GM12878 (cell line): ENCODE measurements around the gene NOC4L. TPM values are rescaled to one million over a fixed set of nuclear protein-coding genes. Genes with fewer than 3 reads are reported as not detected.

Experiments used
- ATAC-seq: fragments of 200-7000 bp; cut with Tn5 transposase; 3 replicates; pipeline ENCODE4 v1.9.1; 2020; ENCODE audit warnings: mild to moderate bottlenecking, moderate library complexity
- BruUV-seq: library from RNA; stranded (reverse); fragments of 400-500 nt; replicated peaks from 2 replicates; lab custom pipeline; 2021; lab: Mats Ljungman, UMichigan
- CTCF ChIA-PET: fragments of 300-600 bp; sonication (Branson Sonifier 250); formaldehyde crosslinking; extraction: SDS; loops from one replicate; lab custom pipeline; 2021; ENCODE audit warnings: inconsistent platforms; lab: Yijun Ruan, JAX
- POLR2A ChIA-PET: fragments of 350-600 bp; formaldehyde crosslinking; extraction: SDS; loops from one replicate; lab custom pipeline; 2021; ENCODE audit warnings: inconsistent platforms; lab: Charles Lee
- RAD21 ChIA-PET: fragments of 300-600 bp; sonication (Branson Sonifier 250); formaldehyde crosslinking; loops from one replicate; lab custom pipeline; 2023; ENCODE audit warnings: antibody characterized with exemption; ENCODE audit not compliant: unreplicated experiment; lab: Charles Lee
- SMC1A ChIA-PET: fragments of 300-600 bp; sonication (Branson Sonifier 250); formaldehyde crosslinking; loops from one replicate; lab custom pipeline; 2023; ENCODE audit not compliant: unreplicated experiment, uncharacterized antibody; lab: Charles Lee
- DNase-seq: peaks from one replicate; pipeline ENCODE4 v3.0.0-alpha.2; 2011; ENCODE audit warnings: low read depth, low spot score
- FAIRE-seq: peaks from 3 replicates; lab custom pipeline; 2011; peaks lifted over from hg19 to GRCh38; lab: Jason Lieb, UNC
- H2AFZ ChIP-seq: 2 replicates; pipeline ENCODE4 v1.6.0; 2011; ENCODE audit warnings: low read depth, low read length, control low read depth; ENCODE audit not compliant: control insufficient read depth
- H3K27ac ChIP-seq: 2 replicates; pipeline ENCODE4 v1.5.1; 2011; ENCODE audit warnings: control low read depth; ENCODE audit not compliant: control insufficient read depth, insufficient read depth
- H3K27me3 ChIP-seq, 2 experiments: replicated peaks in 1 of 2; 2 replicates each; pipeline versions ENCODE4 v1.6.0 to v1.6.1; 2011; ENCODE audit warnings: low read length in 1 of 2; ENCODE audit not compliant: control insufficient read depth in 2 of 2, insufficient read depth in 2 of 2
- H3K36me3 ChIP-seq, 2 experiments: 2 replicates each; pipeline ENCODE4 v1.5.1; 2011; ENCODE audit warnings: low read length in 1 of 2; ENCODE audit not compliant: control insufficient read depth in 2 of 2, insufficient read depth in 2 of 2
- H3K4me1 ChIP-seq: 2 replicates; pipeline ENCODE4 v1.6.1; 2011; ENCODE audit warnings: mild to moderate bottlenecking, low read length, moderate library complexity, mixed read lengths; ENCODE audit not compliant: control insufficient read depth, insufficient read depth
- H3K4me2 ChIP-seq: 2 replicates; pipeline ENCODE4 v1.6.0; 2011; ENCODE audit warnings: control low read depth; ENCODE audit not compliant: control insufficient read depth, insufficient read depth
- H3K4me3 ChIP-seq: fragments of 200-600 bp; sonication (generic); 2 replicates; pipeline ENCODE4 v1.5.1; 2016
- H3K79me2 ChIP-seq: 2 replicates; pipeline ENCODE4 v1.6.0; 2011; ENCODE audit warnings: low read length; ENCODE audit not compliant: control insufficient read depth, insufficient read depth
- H3K9ac ChIP-seq: 2 replicates; pipeline ENCODE4 v1.8.0; 2011; ENCODE audit warnings: low read length, control low read depth, mixed read lengths; ENCODE audit not compliant: control insufficient read depth, insufficient read depth
- H3K9me3 ChIP-seq: replicated peaks from 3 replicates; pipeline ENCODE4 v1.5.1; 2011; ENCODE audit warnings: mild to moderate bottlenecking, low read length; ENCODE audit not compliant: control insufficient read depth, insufficient read depth
- H4K20me1 ChIP-seq: 2 replicates; pipeline ENCODE4 v1.6.0; 2011; ENCODE audit not compliant: control insufficient read depth, insufficient read depth
- EGR1 ChIP-seq, 2 experiments: IDR thresholded peaks; 1 replicate in 1 of 2; 2 replicates in 1 of 2; pipeline ENCODE4 v1.6.1; 2011 to 2012; ENCODE audit warnings: low read depth in 2 of 2, low read length in 2 of 2, borderline replicate concordance in 1 of 2, mild to moderate bottlenecking in 1 of 2, moderate library complexity in 1 of 2
- IKZF1 ChIP-seq: fragments of 450-650 bp; conservative IDR thresholded peaks from 2 replicates; pipeline ENCODE4 v1.6.1; 2017; ENCODE audit warnings: antibody characterized with exemption, mild to moderate bottlenecking
- IRF4 ChIP-seq: IDR thresholded peaks from 2 replicates; pipeline ENCODE4 v1.6.1; 2011; ENCODE audit warnings: low read depth, low read length
- SUZ12 ChIP-seq: fragments of 200-600 bp; sonication (generic); IDR thresholded peaks from one replicate; pipeline ENCODE4 v1.6.1; 2018; ENCODE audit warnings: antibody characterized with exemption, mild to moderate bottlenecking; ENCODE audit not compliant: unreplicated experiment
- TARDBP ChIP-seq: IDR thresholded peaks from 2 replicates; pipeline ENCODE4 v1.6.1; 2016; ENCODE audit warnings: borderline replicate concordance
- TCF12 ChIP-seq: IDR thresholded peaks from 2 replicates; pipeline ENCODE4 v1.6.1; 2011; ENCODE audit warnings: low read depth, mild to moderate bottlenecking, low read length
- TCF7 ChIP-seq: IDR thresholded peaks from 2 replicates; pipeline ENCODE4 v1.6.1; 2014; ENCODE audit warnings: antibody characterized with exemption, borderline replicate concordance
- YBX1 ChIP-seq: fragments of 450-650 bp; IDR thresholded peaks from 2 replicates; pipeline ENCODE4 v1.6.1; 2016; ENCODE audit warnings: antibody characterized with exemption
- ZBED1 ChIP-seq: IDR thresholded peaks from 2 replicates; pipeline ENCODE4 v1.6.1; 2016; ENCODE audit warnings: borderline replicate concordance
- WGBS: methylation state at CpG from one replicate; pipeline ENCODE4 v1.1.6; 2016; ENCODE audit warnings: low lambda C conversion rate; ENCODE audit not compliant: insufficient replicate concordance, insufficient coverage; ENCODE audit errors: missing lambda C conversion rate; 5-methylcytosine and 5-hydroxymethylcytosine counted together
- in situ Hi-C: fragments of 300-500 bp; cut with MboI; formaldehyde crosslinking; loops from 9 replicates; pipeline ENCODE4 v1.14.3; 2018; ENCODE audit warnings: mixed read lengths
- intact Hi-C: fragments of 100-400 bp; cut with micrococcal nuclease; formaldehyde crosslinking; loops from one replicate; pipeline ENCODE4 v1.14.2; 2022; ENCODE audit not compliant: unreplicated experiment
- polyA plus RNA-seq, 11 experiments: library from polyadenylated mRNA; depleted of rRNA in 4 of 11; unstranded in 6 of 11; stranded (reverse) in 5 of 11; fragments of >200 nt; fragmentation: Nextera tagmentation in 4 of 11; fragmentation: Illumina TruSeq in 1 of 11; extraction: Ambion mirVana in 4 of 11; extraction: Trizol in 1 of 11; gene quantifications; 1 replicate in 1 of 11; 2 replicates in 10 of 11; pipeline versions ENCODE4 v1.2.1 to v1.2.3, GENCODE V29; 2011 to 2016; ENCODE audit warnings: inconsistent platforms in 2 of 11, missing spikeins in 2 of 11, low read depth in 1 of 11
- total RNA-seq, 4 experiments: library from RNA; depleted of rRNA in 3 of 4; stranded (reverse); fragments of >200 nt in 3 of 4; fragmentation: Illumina TruSeq in 1 of 4; extraction: Trizol in 1 of 4; gene quantifications; 2 replicates each; pipeline versions ENCODE4 v1.2.1 to v1.2.3, GENCODE V29; 2013 to 2021
- TF ChIP-seq, protein P1 (sequence below): fragments of 450-650 bp; conservative IDR thresholded peaks from 2 replicates; pipeline ENCODE4 v1.6.1; 2017; ENCODE audit warnings: mild to moderate bottlenecking, moderate library complexity
- TF ChIP-seq, protein P2 (sequence below): IDR thresholded peaks from 2 replicates; pipeline ENCODE4 v1.6.1; 2011; ENCODE audit warnings: low read depth, low read length, improper control_type of control experiment, borderline replicate concordance
- TF ChIP-seq, protein P3 (sequence below): fragments of 450-650 bp; IDR thresholded peaks from 2 replicates; pipeline ENCODE4 v1.6.1; 2016; ENCODE audit warnings: mild to moderate bottlenecking
- TF ChIP-seq, protein P4 (sequence below): fragments of 450-650 bp; IDR thresholded peaks from 2 replicates; pipeline ENCODE4 v1.6.1; 2016; ENCODE audit warnings: mild to moderate bottlenecking

The NOC4L gene
- total and polyA plus RNA-seq, 10 of the 15 experiments (the other 5 are each of a cell fraction or from before 2014, with no cell fraction given) = 0.72 to 68.2 (median 15.2) TPM

DNA sequence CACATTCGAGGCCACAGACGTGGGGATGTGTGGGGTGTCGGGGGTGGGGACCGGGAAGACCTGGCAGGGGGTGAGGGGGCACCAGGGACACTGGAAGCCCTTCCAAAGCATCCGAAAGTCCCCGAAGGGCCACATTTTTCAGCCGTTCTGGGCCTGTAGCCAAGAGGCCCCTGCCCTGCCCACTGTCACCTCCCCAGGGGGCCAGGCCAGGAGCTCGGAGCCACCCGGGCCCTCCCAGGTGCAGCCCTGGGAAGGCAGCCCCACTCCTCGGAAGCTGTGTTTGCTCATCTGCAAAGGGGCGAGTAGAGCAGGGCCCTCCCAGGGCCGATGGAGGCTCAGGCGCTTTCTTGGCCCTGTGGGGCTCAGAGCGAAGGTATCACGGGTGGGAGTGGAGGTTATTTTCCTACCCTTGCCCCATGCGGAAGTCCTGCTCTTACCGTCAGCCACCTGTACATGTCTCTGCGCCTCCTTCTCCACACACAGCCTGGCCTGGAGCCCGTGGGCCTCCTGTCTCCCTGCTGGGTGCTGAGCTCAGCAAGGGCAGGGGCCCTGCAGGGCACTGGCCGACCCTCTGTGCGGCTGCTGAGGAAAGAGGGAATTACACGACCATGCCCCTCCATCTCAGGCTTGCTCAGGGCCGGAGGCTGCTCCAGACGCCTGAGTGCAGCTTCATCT lies 27.2 kb downstream of the NOC4L start:
- POLR2A ChIA-PET = no interaction called here
- ATAC-seq (no peak), DNase-seq (no peak), FAIRE-seq (no peak)
- WGBS = 27% methylated on average over 20 of the region's 24 CpGs
- CTCF ChIA-PET = no interaction called here
- TF ChIP-seq IRF4 = no peak
- TF ChIP-seq TCF12 = no peak
- TF ChIP-seq ZBED1 = no peak
- TF ChIP-seq, protein P1, sequence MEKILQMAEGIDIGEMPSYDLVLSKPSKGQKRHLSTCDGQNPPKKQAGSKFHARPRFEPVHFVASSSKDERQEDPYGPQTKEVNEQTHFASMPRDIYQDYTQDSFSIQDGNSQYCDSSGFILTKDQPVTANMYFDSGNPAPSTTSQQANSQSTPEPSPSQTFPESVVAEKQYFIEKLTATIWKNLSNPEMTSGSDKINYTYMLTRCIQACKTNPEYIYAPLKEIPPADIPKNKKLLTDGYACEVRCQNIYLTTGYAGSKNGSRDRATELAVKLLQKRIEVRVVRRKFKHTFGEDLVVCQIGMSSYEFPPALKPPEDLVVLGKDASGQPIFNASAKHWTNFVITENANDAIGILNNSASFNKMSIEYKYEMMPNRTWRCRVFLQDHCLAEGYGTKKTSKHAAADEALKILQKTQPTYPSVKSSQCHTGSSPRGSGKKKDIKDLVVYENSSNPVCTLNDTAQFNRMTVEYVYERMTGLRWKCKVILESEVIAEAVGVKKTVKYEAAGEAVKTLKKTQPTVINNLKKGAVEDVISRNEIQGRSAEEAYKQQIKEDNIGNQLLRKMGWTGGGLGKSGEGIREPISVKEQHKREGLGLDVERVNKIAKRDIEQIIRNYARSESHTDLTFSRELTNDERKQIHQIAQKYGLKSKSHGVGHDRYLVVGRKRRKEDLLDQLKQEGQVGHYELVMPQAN = no peak
- TF ChIP-seq SUZ12 = no peak
- no peak for TF ChIP-seq IKZF1
- TF ChIP-seq, protein P2, sequence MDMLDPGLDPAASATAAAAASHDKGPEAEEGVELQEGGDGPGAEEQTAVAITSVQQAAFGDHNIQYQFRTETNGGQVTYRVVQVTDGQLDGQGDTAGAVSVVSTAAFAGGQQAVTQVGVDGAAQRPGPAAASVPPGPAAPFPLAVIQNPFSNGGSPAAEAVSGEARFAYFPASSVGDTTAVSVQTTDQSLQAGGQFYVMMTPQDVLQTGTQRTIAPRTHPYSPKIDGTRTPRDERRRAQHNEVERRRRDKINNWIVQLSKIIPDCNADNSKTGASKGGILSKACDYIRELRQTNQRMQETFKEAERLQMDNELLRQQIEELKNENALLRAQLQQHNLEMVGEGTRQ = no peak
- TF ChIP-seq YBX1 = no peak
- TF ChIP-seq TCF7 = no peak
- TF ChIP-seq EGR1 (IDR thresholded peaks at IDR 0.05; ENCODE audit: borderline replicate concordance in 1 of 2, low read depth in 2 of 2, low read length in 2 of 2) = no peak
- TF ChIP-seq, protein P3, sequence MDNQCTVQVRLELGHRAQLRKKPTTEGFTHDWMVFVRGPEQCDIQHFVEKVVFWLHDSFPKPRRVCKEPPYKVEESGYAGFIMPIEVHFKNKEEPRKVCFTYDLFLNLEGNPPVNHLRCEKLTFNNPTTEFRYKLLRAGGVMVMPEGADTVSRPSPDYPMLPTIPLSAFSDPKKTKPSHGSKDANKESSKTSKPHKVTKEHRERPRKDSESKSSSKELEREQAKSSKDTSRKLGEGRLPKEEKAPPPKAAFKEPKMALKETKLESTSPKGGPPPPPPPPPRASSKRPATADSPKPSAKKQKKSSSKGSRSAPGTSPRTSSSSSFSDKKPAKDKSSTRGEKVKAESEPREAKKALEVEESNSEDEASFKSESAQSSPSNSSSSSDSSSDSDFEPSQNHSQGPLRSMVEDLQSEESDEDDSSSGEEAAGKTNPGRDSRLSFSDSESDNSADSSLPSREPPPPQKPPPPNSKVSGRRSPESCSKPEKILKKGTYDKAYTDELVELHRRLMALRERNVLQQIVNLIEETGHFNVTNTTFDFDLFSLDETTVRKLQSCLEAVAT = no peak
- TF ChIP-seq, protein P4, sequence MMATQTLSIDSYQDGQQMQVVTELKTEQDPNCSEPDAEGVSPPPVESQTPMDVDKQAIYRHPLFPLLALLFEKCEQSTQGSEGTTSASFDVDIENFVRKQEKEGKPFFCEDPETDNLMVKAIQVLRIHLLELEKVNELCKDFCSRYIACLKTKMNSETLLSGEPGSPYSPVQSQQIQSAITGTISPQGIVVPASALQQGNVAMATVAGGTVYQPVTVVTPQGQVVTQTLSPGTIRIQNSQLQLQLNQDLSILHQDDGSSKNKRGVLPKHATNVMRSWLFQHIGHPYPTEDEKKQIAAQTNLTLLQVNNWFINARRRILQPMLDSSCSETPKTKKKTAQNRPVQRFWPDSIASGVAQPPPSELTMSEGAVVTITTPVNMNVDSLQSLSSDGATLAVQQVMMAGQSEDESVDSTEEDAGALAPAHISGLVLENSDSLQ = no peak
- no peak for TF ChIP-seq TARDBP
- Histone ChIP-seq H3K36me3 (no peaks in the 10 kb centered on the region), H3K9me3 (no peaks in the 10 kb centered on the region), H3K9ac (no peak overlapping the region), H2AFZ (no peak overlapping the region), H4K20me1 (no peaks in the 10 kb centered on the region), H3K79me2 (no peaks in the 10 kb centered on the region), H3K27me3 (no peaks in the 10 kb centered on the region), H3K4me2 (no peak overlapping the region), H3K4me3 (no peak overlapping the region), H3K27ac (no peak overlapping the region), H3K4me1 (peaks cover 6% of the 10 kb centered on the region)
- SMC1A ChIA-PET = no interaction called here
- intact Hi-C loops = no loop called here
- in situ Hi-C loops = no loop called here
- RAD21 ChIA-PET = no interaction called here
- no TSS peak for BruUV-seq
